Measurements from ENCODE around the gene KCNAB3.
"Not testable (repeated sequence)": the region's sequence is repeated elsewhere in the genome, so short reads cannot be mapped to it uniquely, and the experiment has no call there.

KCNAB3 gene

DNA sequence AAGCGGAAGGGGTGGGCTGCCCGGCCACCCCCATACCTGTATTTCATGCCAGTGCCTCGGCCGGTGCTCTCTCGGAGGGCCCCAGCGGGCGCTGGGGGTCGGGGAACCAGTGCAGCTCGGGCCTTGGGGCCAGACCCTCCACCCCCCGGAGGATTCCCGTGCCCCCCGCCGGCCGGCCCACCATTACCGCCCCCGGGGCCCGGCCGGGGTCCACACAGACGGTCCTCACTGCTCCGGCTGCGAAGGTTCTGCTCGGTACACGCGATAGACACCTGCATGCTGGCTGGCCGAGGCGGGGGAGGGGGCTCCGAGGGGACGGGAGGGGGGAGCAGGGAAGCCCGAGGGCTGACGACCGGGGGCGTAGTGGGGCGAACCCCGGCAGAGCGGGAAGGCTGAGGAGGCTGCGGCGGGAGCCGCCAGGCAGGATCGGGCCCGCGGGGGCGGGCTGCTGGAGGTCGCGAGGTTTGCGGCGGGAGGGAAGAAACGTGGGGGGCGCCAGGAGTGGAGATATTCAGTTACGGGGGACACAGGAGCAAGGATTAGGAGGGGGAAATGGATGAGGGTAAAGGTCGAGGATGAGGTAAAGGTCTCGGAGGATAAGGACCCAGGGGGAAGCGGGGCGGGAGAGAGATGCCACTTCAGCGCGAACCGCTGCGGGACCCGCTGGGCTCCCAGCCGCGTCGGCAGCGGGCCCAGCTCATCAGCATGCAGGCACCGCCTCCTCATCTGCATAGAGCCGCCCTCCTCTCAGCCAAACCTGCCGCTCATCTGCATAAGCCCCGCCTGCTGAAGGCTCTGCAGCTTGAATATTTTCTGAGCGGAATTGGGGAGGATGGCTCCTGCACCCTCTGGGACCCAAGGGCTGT, at the start of gene KCNAB3:
TSS of gene KCNAB3 (minus strand) at position 699 of the 866 bp plus-strand sequence. CDS start at position 278, 421 bp downstream.
- DNase-seq (ENCODE audit: low spot score), result peak; percentile 74

DNA sequence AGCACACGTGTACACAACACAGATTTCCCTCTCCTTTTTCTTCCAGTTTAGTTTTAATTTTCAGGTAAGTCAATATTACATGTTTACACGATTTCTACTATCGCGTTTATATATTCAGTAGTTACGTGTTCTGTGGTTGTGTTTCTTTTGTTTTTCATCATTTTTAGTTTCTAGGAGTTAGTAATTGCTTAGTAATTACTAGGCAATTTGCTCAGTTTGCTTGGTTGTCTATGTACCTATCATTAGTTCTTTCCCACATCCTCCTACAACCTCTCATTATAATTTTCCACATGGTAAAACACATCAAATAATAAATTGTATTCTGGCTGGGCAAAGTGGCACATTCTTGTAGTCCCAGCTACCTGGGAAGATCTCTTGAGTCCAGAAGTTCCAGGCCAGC, 48.1 kb upstream of the KCNAB3 start:
- DNase-seq (ENCODE audit: low spot score), result no peak

DNA sequence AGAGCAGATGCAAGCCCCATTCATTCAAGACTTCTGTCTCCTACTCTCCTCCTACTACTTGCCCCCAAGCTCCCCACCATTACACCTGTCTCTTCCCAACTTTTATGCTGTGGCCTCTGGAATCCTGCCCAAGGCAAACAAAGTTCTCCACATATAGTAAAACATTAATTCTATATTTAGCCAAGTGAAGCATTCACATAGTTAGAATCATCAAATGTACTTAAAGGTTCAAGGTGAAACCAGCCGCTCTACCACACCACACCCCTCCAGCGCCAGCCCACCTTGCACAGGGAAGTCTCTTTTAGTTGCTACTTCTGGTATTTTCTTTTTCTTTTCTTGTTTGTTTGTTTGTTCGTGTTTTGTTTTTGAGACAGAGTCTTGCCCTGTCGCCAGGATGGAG, 47.4 kb upstream of the KCNAB3 start:
- DNase-seq (ENCODE audit: low spot score), result no peak

DNA sequence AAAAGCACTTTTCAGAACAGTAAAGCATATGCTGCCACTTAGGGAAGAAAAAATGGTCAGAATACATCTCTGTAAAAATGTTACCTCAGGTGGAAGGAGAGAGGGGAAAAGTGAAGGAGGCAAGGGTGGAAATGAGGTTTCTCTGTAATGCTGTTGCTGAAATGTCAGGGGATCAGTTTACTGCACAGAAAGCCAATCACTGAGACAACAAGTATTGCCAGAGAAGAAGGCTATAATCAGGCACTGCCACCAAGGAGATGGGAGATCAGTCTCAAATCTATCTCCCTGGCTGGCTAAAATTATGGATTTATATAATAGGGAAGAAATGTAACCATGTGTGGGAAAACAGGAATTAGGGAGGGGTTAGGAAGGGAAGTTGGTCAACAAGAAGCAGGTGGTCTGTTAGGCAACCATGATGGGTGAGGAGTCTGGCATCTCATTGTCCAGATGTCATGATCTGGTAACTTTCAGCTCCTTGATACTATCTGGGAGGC, 45.0 kb upstream of the KCNAB3 start:
- DNase-seq (ENCODE audit: low spot score), result no peak

DNA sequence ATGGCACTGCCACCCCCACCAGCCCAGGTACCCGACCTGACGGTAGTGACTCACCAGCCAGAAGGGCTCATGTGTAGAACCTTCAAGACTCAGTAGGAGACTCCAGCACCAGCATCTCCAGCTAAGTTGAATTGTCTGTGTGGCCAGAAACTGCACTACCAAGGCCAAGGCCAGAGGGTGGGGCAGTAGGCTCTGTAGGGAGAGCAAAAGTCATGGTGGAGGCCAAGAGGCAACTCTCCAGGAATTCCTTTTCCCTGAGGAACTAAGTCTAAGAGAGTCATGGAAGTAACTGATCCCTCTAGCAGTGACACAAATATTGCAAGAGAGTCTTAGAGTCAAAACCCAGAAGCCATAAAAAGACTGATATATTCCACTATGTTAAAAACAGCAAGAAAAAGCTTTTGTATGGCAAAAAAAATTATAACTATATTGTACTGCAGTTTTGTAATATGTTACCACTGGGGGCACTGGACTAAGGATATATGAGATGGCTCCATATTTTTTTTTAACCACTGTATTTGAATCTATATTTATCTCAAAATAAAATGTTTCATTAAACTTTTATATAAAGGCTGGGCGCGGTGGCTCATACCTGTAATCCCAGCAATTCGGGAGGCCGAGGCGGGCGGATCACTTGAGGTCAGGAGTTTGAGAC, 42.6 kb upstream of the KCNAB3 start:
- no peak for DNase-seq (ENCODE audit: low spot score)

DNA sequence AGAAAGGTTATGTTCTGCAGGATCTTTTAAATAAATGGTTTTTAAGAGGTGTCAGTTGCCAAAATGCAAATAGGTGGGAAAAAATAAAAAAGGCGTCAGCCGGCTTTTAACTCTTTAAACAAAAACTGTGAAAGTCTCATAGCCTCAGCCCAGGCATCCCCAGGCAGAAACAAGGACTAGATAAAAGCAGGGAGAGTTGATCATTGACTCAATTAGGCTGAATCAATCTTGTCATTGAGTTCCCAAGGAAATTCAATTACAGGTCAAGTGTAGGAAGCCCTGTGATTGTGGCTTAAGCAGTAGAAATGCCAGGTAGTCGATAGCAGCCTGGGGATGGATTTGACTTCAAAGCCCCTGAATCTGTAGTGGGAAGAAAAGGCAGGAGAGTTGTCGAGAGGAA, 42.0 kb upstream of the KCNAB3 start:
- no peak for DNase-seq (ENCODE audit: low spot score)

DNA sequence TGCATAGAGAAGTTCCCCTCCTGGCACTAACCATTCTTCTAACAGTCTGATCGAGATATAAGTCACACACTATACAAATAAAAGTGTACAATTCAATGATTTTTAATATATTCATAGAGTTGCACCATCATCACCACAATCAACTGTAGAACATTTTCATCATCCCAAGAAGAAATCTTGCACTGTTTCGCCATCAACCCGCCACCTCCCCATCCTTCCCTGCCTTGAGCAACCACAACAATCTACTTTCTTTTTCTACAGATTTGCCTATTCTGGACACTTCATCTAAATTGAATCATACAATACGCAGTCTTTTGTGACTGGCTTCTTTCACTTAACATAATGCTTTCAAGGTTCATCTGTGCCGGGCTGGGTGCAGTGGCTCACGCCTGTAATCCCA, 39.8 kb upstream of the KCNAB3 start:
- DNase-seq (ENCODE audit: low spot score), result no peak

DNA sequence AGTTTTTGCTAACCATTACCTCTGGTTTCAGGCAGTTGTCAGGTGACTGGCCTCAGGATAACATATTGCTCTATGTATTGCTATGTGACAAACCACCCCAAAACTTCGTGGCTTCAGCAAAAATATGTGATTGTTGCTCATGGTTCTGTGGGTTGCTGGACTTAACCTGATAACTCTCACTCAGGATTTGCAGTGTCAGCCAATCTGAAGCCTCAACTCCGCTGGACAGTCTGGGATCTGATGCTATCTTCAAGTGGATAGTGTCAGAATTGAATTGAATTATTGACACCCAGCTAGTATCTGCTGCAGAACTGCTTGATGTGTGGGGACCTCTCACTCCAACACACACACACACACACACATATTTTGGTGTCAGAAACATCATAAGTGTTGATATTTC, 38.1 kb upstream of the KCNAB3 start:
- DNase-seq (ENCODE audit: low spot score), result no peak

DNA sequence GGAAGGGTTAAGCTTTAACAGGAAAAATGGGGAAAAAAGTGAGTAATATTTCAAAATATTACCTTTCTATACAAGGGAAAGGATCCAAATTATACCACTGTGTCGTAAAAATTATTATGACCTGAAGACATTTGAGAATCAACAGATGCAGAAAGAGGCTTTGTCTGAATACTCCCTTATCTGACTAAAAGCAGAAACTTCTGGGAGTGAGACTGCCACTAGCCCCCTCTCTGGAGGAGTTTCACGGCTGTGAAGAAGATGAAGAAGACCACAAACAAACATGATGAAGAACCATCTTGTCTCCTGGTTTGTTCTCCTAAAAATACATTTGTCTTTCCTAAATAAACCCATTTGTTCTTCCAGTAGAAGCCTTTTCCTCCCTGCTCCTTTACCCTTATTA, 31.8 kb upstream of the KCNAB3 start:
- no peak for DNase-seq (ENCODE audit: low spot score)

DNA sequence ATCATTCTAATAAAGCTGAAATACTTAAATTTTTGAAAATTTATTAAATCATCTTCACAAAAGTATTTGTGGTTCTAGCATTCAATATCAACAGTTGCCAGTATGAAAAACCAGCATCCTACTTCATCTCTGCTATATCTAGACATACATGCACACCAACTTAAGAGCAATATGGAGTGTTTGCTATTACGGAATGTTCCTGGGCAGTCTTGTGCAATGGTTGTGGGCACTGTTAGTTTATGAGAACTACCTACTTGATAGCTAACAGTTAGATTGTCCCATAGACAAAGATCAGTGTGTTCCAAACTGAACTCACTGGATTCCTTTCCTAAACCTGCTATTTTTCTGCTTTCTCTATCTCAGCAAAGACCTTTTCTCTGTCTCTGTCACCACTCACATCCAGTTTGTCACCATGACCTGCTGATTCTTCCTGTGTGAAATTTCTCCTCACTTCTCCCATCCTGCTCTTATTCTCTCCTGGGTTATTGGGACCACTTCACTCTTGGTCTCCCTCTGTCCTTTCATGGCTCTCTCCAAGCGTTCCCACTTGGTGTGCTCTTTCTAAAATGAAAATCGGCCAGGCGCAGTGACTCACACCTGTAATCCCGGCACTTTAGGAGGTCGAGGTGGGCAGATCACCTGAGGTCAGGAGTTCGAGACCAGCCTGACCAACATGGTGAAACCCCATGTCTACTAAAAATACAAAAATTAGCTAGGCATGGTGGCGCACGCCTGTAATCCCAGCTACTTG, 30.0 kb upstream of the KCNAB3 start:
- no peak for DNase-seq (ENCODE audit: low spot score)

DNA sequence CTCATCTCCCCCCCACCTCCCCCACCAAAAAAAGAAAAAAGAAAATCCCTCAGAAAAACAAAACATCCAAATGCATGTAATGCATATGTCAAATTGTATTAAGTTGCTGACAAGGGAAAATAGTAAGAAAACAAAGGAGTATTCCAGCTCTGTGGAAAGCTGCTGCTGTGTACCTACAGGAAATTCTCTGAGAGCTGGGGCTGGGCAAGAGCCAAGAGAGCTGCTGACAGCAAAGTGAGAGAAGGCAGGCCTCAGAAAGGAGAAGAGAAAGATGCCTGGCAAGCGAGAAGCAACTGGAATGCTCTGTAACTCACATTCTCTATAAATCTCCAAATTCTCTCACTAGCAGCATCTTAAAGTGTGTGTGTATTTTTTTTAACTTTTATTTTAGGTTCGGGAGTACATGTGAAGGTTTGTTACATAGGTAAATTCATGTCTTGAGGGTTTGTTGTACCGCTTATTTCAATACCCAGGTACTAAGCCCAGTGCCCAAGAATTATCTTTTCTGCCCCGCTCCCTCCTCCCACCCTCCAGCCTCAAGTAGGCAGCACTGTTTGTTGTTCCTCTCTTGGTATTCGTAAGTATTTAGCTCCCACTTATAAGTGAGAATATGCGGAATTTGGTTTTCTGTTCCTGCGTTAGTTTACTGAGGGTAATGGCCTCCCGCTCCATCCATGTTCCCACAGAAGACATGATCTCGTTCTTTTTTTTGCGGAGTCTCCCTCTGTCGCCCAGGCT, 26.7 kb upstream of the KCNAB3 start:
- DNase-seq (ENCODE audit: low spot score), result no peak

DNA sequence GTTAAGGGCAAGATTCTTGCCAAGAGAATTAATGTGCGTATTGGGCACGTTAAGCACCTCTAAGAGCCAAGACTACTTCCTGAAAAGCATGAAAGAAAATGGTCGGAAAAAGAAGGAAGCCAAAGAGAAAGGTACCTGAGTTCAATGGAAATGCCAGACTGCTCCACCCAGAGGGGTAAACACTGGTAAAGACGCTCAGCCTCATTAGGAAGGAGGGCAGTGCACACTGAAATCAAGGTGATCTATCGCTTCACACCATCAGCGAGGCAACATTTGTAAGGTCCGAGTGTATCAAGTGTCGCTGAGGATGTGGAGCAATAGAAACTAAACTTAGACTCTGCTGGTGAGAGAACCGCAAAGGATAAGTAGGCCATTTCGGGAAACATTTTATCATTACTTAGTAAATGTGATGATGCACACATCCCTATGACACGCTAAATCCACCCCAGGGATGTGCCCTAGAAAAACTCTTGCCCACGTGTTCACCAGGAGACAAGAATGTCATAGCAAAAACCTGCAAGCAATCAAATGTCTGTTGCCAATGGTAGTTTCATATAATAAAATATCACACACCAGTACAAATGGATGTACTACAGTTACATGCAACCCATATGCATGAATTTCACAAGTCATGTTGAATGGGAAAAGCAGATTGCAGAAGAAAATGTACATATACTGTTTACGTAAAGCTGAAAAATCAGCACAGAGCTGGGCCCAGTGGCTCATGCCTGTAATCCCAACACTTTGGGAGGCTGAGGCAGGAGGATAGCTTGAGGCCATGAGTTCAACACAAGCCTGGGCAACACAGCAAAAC, 26.0 kb upstream of the KCNAB3 start:
- DNase-seq (ENCODE audit: low spot score), result peak; percentile 72

DNA sequence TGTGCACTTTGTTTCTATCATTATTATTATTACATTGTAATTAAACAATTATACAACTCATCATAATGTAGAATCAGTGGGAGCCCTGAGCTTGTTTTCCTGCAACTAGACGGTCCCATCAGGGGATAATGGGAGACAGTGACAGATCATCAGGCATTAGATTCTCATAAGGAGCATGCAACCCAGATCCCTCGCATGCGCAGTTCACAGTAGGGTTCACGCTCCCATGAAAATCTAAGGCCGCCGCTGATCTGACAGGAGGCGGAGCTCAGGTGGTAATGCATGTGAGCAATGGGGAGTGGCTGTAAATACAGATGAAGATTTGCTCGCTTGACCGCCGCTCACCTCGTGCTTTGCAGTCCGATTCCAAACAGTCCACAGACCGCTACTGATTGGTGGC, 23.6 kb upstream of the KCNAB3 start:
- not testable (repeated sequence) for DNase-seq (ENCODE audit: low spot score)

DNA sequence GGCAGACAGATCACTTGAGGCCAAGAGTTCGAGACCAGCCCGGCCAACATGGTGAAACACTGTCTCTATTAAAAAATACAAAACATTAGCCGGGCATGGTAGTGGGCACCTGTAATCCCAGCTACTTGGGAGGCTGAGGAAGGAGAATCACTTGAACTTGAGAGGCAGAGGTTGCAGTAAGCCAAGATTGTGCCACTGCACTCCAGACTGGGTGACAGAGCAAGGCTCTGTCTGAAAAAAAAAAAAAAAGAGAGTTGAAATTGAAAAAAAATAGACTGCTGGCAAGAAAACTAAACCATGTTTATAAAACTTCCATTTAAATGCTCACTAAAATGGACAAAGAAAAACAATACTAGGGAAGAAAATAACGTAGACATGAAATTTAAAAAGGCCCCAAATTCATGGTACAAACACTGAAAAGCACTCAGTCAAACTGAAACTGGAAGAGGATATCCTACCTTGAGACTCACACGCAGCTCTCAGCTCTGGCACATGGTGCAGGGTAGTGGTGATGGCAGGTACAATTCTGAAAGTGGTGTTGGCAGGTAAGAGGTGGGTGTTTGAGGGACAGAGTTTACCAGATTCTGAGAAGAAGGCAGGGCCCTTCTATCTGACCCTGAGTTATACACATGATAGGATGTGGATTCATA, 21.6 kb upstream of the KCNAB3 start:
- DNase-seq (ENCODE audit: low spot score), result no peak

DNA sequence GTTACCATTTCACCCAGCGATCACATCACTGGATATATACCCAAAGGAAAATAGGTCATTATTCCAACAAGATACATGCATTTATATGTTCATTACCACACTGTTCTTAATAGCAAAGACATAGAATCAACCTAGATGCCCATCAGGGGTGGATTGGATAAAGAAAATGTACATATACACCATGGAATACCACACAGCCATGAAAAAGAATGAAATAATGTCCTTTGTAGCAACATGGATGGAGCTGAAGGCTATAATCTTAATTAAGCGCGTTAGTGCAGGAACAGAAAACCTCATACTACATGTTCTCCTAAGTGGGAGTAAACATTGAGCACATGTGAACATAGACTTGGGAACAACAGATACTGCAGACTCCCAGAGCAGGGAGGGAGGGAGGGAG, 20.9 kb upstream of the KCNAB3 start:
- no peak for DNase-seq (ENCODE audit: low spot score)

DNA sequence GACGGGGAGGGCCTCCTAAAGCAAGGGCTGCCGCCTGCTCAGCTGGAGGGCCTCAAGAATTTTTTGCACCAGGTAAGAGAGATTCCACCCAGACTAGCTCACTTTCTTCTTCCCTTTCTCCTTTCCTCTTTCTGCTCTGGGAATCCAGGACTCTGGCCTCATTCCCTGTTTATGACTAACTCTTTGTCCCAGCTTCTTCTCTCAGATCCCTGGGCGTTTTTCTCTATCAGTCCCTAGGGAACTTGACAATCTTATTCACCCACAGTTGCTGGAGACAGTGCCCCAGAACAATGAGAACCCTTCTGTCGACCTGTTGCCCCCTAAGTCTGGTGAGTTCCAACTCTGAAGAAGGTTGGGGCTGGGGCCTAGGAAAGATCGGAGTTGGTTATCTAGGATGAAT, 18.0 kb upstream of the KCNAB3 start:
- no peak for DNase-seq (ENCODE audit: low spot score)

DNA sequence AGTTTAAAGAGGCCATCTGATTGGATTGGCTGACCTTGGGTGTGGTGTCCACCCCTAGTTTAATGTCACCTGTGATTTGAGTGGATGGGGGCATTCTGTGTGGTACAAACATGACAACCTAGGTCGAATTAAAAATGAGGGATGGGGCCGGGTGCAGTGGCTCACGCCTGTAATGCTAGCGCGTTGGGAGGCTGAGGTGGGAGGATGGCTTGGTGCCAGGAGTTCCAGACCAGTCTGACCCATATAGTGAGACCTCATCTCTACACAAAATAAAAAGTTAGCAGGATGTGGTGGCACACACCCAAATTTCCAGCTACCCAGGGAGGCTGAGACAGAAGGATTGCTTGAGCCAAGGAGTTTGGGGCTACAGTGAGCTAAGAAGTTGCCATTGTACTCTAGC, 16.8 kb upstream of the KCNAB3 start:
- no peak for DNase-seq (ENCODE audit: low spot score)

DNA sequence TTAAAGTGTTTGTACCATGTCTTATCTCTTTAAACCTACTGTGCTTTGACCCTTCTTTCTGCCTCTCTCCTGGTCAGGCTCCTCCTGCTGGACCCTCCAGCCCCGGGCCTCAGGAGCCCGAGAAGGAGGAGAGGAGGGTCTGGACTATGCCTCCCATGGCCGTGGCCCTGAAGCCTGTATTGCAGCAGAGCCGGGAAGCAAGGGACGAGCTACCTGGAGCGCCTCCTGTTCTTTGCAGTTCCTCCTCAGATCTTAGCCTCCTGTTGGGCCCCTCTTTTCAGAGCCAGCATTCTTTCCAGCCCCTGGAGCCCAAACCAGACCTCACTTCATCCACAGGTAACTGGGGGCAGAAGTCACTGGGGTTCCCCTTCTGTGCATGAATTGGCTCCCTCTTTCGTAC, 16.0 kb upstream of the KCNAB3 start:
- no peak for DNase-seq (ENCODE audit: low spot score)

DNA sequence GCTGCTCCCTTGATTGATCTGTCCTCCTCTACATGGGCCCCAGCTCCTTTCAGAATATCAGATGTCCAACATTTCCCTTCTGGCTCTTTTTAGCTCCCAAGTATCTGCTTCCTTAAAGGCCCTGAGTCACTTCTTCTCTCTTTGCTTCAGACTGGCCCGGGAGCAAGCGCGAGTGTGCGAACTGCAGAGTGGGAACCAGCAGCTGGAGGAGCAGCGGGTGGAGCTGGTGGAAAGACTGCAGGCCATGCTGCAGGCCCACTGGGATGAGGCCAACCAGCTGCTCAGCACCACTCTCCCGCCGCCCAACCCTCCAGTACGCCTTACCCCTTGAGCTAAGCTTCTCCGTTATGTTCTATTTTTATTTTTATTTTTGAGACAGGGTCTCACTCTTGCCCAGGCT, 14.7 kb upstream of the KCNAB3 start:
- DNase-seq (ENCODE audit: low spot score), result no peak

DNA sequence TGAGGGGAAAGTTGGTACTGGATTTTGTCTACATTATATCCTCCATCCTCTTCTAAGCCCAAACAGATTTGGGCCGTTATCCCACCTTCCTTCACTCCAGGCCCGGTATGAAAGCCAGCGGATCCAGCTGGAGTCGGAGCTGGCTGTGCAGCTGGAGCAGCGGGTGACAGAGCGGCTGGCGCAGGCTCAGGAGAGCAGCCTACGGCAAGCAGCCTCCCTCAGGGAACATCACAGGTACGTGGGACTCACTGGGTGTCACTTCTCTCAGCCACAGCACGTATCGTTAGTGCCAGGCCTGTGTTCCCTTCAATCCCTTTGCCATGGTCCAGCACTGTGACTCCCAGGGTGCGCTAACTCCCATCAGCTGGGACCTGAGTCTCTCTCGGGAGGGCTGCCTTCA, 13.6 kb upstream of the KCNAB3 start:
- no peak for DNase-seq (ENCODE audit: low spot score)

DNA sequence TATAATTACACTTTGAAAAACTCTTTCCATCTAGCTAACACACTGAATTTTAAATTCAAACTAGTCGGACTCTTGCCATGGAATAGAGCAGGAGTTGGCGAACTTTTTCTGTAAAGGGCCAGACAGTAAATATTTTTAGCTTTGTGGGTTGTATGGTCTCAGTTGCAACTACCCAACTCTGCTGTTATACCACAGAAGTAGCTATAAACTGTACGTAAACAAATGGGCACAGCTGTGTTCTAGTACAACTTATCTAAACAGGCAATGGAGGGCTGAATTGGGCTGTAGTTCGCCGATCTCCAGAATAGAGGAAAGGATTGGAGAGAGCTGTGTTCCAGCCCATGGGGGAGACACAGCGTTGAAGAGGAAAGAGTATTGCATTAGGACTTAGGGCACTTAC, 11.1 kb upstream of the KCNAB3 start:
- no peak for DNase-seq (ENCODE audit: low spot score)

All from putamen (tissue), 1 donor.